ENCODE data around the gene DNAJA2.

DNAJA2 gene

GRCh38 chr16:46907061-46907774 is 66.3 kb downstream of the DNAJA2 start:
- FAIRE-seq (no peak), DNase-seq (ENCODE audit: extremely low spot score, insufficient read length, low read depth) (no peak)

GRCh38 chr16:46906360-46907060 is 67.0 kb downstream of the DNAJA2 start:
- no peak for FAIRE-seq
- DNase-seq (ENCODE audit: extremely low spot score, insufficient read length, low read depth), result no peak

Measured in GM18507 (cell line).